Thymus (tissue), 11 donors: Measurements from ENCODE around the gene DMAP1. TPM values are rescaled to one million over a fixed set of nuclear protein-coding genes. Genes with fewer than 3 reads are reported as not detected.

Experiments used
- DNase-seq, 9 donors: peaks; one replicate each; pipeline ENCODE4 v3.0.0-alpha.2; 2013; ENCODE audit warnings: low spot score in 9 of 9, low read depth in 6 of 9, missing footprints in 1 of 9
- H3K27ac ChIP-seq, 2 donors: one replicate each; pipeline ENCODE4 v1.5.1; 2013; ENCODE audit warnings: control low read depth in 1 of 2, low read depth in 1 of 2, low read length in 1 of 2, mild to moderate bottlenecking in 1 of 2, moderate library complexity in 1 of 2
- H3K27me3 ChIP-seq, 2 donors: one replicate each; pipeline ENCODE4 v1.5.1; 2013; ENCODE audit warnings: low read length in 1 of 2; ENCODE audit not compliant: control insufficient read depth in 2 of 2, insufficient read depth in 1 of 2
- H3K36me3 ChIP-seq, 2 donors: one replicate each; pipeline ENCODE4 v1.5.1; 2013; ENCODE audit warnings: low read length in 1 of 2, mild to moderate bottlenecking in 1 of 2, moderate library complexity in 1 of 2; ENCODE audit not compliant: control insufficient read depth in 2 of 2, insufficient read depth in 2 of 2
- H3K4me1 ChIP-seq, 2 donors: one replicate each; pipeline ENCODE4 v1.5.1; 2013; ENCODE audit warnings: low read length in 2 of 2; ENCODE audit not compliant: control insufficient read depth in 2 of 2, insufficient read depth in 2 of 2
- H3K4me3 ChIP-seq, 2 donors: one replicate each; pipeline ENCODE4 v1.5.1; 2013; ENCODE audit warnings: low read length in 2 of 2, control low read depth in 1 of 2, mild to moderate bottlenecking in 1 of 2
- H3K9me3 ChIP-seq, 2 donors: one replicate each; pipeline ENCODE4 v1.5.1; 2013; ENCODE audit warnings: low read length in 1 of 2, mild to moderate bottlenecking in 1 of 2; ENCODE audit not compliant: control insufficient read depth in 2 of 2, insufficient read depth in 1 of 2
- WGBS: extraction: QIAGEN DNeasy Blood & Tissue Kit; methylation state at CpG from one replicate; pipeline ENCODE4 v1.1.7; 2013; 5-methylcytosine and 5-hydroxymethylcytosine counted together
- polyA plus RNA-seq: library from polyadenylated mRNA; stranded (reverse); fragments of 200-250 nt; gene quantifications from one replicate; pipeline ENCODE4 v1.2.3, GENCODE V29; 2013
- total RNA-seq: library from RNA; stranded (reverse); fragments of 120-200 nt; gene quantifications from one replicate; pipeline ENCODE4 v1.2.4, GENCODE V29; 2013
- donor health status: healthy.

DMAP1 gene
- total and polyA plus RNA-seq, 2 donors: 21.2 to 81.6 TPM

- Histone ChIP-seq H3K27ac (no peak overlapping the region), H3K4me3 (no peak overlapping the region), H3K9me3 (no peaks in the 10 kb centered on the region), H3K36me3 (peaks cover 0 to 4% of the 10 kb centered on the region in 2 donors), H3K4me1 (no peaks in the 10 kb centered on the region), H3K27me3 (no peaks in the 10 kb centered on the region)
- no peak for DNase-seq
- WGBS: 97% methylated on average over 6 of the region's 6 CpGs
These were observed 53.4 kb downstream of the DMAP1 start for GRCh38 chr1:44266400-44267344.

GRCh38 chr1:44267438-44267837 is 54.2 kb downstream of the DMAP1 start:
- Histone ChIP-seq H3K4me3 (no peak overlapping the region), H3K36me3 (no peaks in the 10 kb centered on the region), H3K27ac (no peak overlapping the region), H3K27me3 (no peaks in the 10 kb centered on the region), H3K9me3 (no peaks in the 10 kb centered on the region), H3K4me1 (no peaks in the 10 kb centered on the region)
- DNase-seq: no peak
- WGBS: 97% methylated on average over 5 of the region's 5 CpGs

GRCh38 chr1:44268054-44268453 is 54.8 kb downstream of the DMAP1 start:
- no peaks in the 10 kb centered on the region for H3K36me3 ChIP-seq
- no peaks in the 10 kb centered on the region for H3K9me3 ChIP-seq
- H3K4me3 ChIP-seq: no peak overlapping the region
- WGBS: 98% methylated on average over 1 of the region's 1 CpG
- DNase-seq: no peak
- no peaks in the 10 kb centered on the region for H3K4me1 ChIP-seq
- H3K27me3 ChIP-seq: no peaks in the 10 kb centered on the region
- H3K27ac ChIP-seq: no peak overlapping the region

Other genes with a start within 250 kb of the DMAP1 start
- 16.1 TPM for gene DPH2, start 243.5 kb upstream of the DMAP1 start, total RNA-seq
- gene DPH2, start 243.5 kb upstream of the DMAP1 start, polyA plus RNA-seq: 14.4 TPM
- 110 TPM for gene ATP6V0B, start 238.5 kb upstream of the DMAP1 start, total RNA-seq
- 198 TPM for gene ATP6V0B, start 238.5 kb upstream of the DMAP1 start, polyA plus RNA-seq
- 10.3 TPM for gene B4GALT2, start 234.3 kb upstream of the DMAP1 start, total RNA-seq
- 7.3 TPM for gene B4GALT2, start 234.3 kb upstream of the DMAP1 start, polyA plus RNA-seq
- 2.1 TPM for gene CCDC24, start 221.9 kb upstream of the DMAP1 start, total RNA-seq
- 11.1 TPM for gene CCDC24, start 221.9 kb upstream of the DMAP1 start, polyA plus RNA-seq
- gene SLC6A9, start 182.0 kb upstream of the DMAP1 start, total RNA-seq: 0.57 TPM
- gene SLC6A9, start 182.0 kb upstream of the DMAP1 start, polyA plus RNA-seq: 0.82 TPM
- gene KLF17, start 94.7 kb upstream of the DMAP1 start, total RNA-seq: not detected
- 0.02 TPM for gene KLF17, start 94.7 kb upstream of the DMAP1 start, polyA plus RNA-seq
- under 0.01 TPM for gene KLF18, start 71.8 kb upstream of the DMAP1 start, total RNA-seq
- gene KLF18, start 71.8 kb upstream of the DMAP1 start, polyA plus RNA-seq: 0.02 TPM
- 42.4 TPM for gene ERI3, start 141.8 kb downstream of the DMAP1 start, total RNA-seq
- 28.0 TPM for gene ERI3, start 141.8 kb downstream of the DMAP1 start, polyA plus RNA-seq
- 66.3 TPM for gene RNF220, start 191.8 kb downstream of the DMAP1 start, total RNA-seq
- 70.0 TPM for gene RNF220, start 191.8 kb downstream of the DMAP1 start, polyA plus RNA-seq